Mucosa of rectum (tissue), 2 donors: Measurements from ENCODE around the gene MRI1.
"Not testable (repeated sequence)": the region's sequence is repeated elsewhere in the genome, so short reads cannot be mapped to it uniquely, and the experiment has no call there.

Experiments
- H3K27ac ChIP-seq, 2 donors: one replicate each; pipeline ENCODE4 v1.7.0; 2013; ENCODE audit warnings: inconsistent platforms in 2 of 2, low read depth in 2 of 2, low read length in 2 of 2
- H3K27me3 ChIP-seq, 2 donors: one replicate each; pipeline ENCODE4 v1.7.0; 2013; ENCODE audit warnings: low read length in 2 of 2; ENCODE audit not compliant: control insufficient read depth in 2 of 2, insufficient read depth in 2 of 2
- H3K36me3 ChIP-seq, 2 donors: one replicate each; pipeline ENCODE4 v1.7.0; 2013; ENCODE audit warnings: low read length in 2 of 2; ENCODE audit not compliant: control insufficient read depth in 2 of 2, insufficient read depth in 2 of 2
- H3K4me1 ChIP-seq, 2 donors: one replicate each; pipeline ENCODE4 v1.7.0; 2013; ENCODE audit warnings: low read length in 2 of 2, mild to moderate bottlenecking in 1 of 2; ENCODE audit not compliant: control insufficient read depth in 2 of 2, insufficient read depth in 2 of 2
- H3K4me3 ChIP-seq, 2 donors: one replicate each; pipeline ENCODE4 v1.7.0; 2013; ENCODE audit warnings: low read length in 2 of 2
- H3K9ac ChIP-seq, 2 donors: one replicate each; pipeline ENCODE4 v1.7.0; 2013; ENCODE audit warnings: low read length in 2 of 2, low read depth in 1 of 2, mild to moderate bottlenecking in 1 of 2
- H3K9me3 ChIP-seq, 2 donors: one replicate each; pipeline ENCODE4 v1.7.0; 2013; ENCODE audit warnings: low read length in 2 of 2; ENCODE audit not compliant: control insufficient read depth in 2 of 2
- donor health status: healthy.
- donor health status: Normal muscosa, but diverticular disease.

The MRI1 gene

DNA sequence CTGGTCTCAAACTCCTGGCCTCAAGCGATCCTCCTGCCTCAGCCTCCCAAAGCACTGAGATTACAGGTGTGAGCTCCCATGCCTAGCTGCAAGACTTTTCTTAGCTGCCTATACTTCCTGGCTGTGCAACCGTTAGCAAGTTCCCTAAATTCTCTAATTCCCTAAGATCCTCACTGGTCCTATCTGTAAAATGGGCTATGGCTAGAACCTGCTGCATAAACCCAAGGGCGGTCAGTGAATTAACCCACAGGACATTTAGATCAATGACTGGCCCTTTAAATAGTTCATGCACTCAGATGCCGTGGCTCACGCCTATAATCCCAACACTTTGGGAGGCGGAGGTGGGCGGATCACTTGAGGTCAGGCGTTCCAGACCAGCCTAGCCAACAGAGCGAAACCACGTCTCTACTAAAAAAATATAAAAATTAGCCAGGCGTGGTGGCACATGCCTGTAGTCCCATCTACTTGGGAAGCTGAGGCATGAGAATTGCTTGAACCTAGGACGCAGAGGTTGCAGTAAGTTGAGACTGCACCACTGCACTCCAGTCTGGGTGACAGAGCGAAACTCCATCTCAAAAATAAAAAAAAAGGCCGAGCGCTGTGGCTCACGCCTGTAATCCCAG lies 5.8 kb downstream of the MRI1 start:
- H3K27me3 ChIP-seq, result no peaks in the 10 kb centered on the region
- no peak overlapping the region for H3K4me3 ChIP-seq
- H3K9me3 ChIP-seq, result no peaks in the 10 kb centered on the region
- H3K27ac ChIP-seq, result no peak overlapping the region
- H3K9ac ChIP-seq, result no peak overlapping the region
- H3K4me1 ChIP-seq, result peaks cover 2 to 6% of the 10 kb centered on the region in 2 donors
- H3K36me3 ChIP-seq, result peaks cover 11 to 16% of the 10 kb centered on the region in 2 donors

DNA sequence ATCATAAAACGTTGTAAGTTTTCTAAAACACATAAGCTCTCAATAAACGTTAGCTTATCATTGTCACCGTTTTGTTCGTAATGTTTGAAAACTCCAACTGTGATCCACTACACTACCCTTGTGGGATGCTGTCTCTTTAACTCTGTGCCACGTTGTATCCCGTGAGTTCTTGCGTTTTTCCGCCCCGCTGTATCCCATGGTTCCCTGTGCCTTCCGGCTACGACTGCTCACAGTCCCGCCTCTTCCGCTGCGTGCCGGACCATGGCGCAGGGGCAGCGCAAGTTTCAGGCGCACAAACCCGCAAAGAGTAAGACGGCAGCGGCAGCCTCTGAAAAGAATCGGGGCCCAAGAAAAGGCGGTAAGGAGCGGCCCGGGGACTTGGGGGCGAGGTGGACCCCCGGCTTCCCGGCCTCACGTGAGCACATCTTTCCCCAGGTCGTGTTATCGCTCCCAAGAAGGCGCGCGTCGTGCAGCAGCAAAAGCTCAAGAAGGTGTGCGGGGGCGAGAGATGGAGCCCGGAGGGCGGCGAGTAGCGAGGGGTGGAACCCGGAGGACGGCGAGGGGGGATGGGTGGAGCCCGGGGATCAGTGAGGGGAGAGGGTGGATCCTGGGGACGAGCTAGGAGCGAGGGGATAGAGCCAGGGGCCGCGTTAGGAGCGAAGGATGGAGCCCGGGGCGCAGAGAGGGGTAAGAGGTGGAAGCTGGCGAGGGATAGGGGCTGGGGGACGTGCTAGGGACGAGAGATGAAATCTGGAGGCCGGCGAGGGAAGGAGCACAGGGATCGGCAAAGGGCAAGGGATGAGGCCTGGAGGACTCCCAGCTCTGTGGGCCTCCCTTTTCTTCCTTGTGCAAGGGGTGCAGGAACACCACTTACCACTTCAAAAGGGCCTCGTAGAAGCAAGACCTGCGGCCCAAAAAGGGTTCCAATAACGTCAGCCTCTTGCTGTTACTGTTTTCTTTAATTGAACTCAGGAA lies 10.2 kb downstream of the MRI1 start, which contains the start of gene C19orf53:
TSS of gene C19orf53 (plus strand) at position 240 of the 975 bp plus-strand sequence. CDS start at position 262, 22 bp downstream.
- H3K9me3 ChIP-seq, result no peaks in the 10 kb centered on the region
- peak within 1 kb of the TSS; percentile 85 to 96 for H3K9ac ChIP-seq
- H3K4me1 ChIP-seq, result peaks cover 8% of the 10 kb centered on the region in 2 donors
- peak within 1 kb of the TSS; percentile 45 to 84 for H3K27ac ChIP-seq
- H3K36me3 ChIP-seq, result peaks cover 23 to 30% of the 10 kb centered on the region in 2 donors
- no peaks in the 10 kb centered on the region for H3K27me3 ChIP-seq
- peak within 1 kb of the TSS; percentile 90 to 92 for H3K4me3 ChIP-seq

GRCh38 chr19:13778398-13778797 lies 14.1 kb downstream of the MRI1 start:
- Histone ChIP-seq H3K4me3 (no peak overlapping the region), H3K9ac (no peak overlapping the region), H3K4me1 (peaks cover 16 to 17% of the 10 kb centered on the region in 2 donors), H3K27me3 (no peaks in the 10 kb centered on the region), H3K36me3 (peaks cover 20 to 24% of the 10 kb centered on the region in 2 donors), H3K9me3 (no peaks in the 10 kb centered on the region), H3K27ac (no peak overlapping the region)

DNA sequence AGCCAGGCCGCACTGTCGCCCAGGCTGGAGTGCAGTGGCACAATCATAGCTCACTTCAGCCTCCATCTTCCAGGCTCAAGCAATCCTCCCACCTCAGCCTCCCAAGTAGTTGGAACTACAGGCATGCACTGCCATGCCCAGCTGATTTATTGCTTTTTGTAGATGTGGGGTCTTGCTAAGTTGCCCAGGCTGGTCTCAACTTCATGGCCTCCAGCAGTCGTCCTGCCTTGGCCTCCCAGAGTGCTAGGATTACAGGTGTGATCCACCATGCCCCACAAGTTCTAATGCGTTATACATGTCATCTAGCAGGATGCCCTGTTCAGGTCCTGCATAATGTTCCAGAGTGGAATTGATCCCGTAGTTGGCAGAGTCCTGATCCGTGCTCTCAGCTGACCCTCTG lies 14.5 kb downstream of the MRI1 start:
- no peaks in the 10 kb centered on the region for H3K27me3 ChIP-seq
- H3K27ac ChIP-seq, result no peak overlapping the region
- H3K4me1 ChIP-seq, result peaks cover 19 to 20% of the 10 kb centered on the region in 2 donors
- peaks cover 20 to 24% of the 10 kb centered on the region in 2 donors for H3K36me3 ChIP-seq
- no peak overlapping the region for H3K4me3 ChIP-seq
- no peak overlapping the region for H3K9ac ChIP-seq
- no peaks in the 10 kb centered on the region for H3K9me3 ChIP-seq

DNA sequence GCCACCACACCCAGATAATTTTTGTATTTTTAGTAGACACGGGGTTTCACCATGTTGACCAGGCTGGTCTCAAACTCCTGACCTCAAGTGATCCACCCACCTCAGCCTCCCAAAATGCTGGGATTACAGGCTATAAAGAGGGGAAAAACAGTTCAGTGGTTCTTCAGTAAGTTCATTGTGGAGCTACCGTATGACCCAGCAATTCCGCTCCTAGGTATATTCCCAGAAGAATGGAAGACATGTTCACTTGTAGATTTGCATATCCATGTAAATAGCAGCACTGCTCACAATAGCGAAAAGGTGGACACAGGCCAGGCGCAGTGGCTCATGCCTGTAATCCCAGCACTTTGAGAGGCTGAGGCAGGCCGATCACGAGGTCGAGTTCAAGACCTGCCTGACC lies 15.5 kb downstream of the MRI1 start:
- Histone ChIP-seq H3K4me1 (peaks cover 19 to 21% of the 10 kb centered on the region in 2 donors), H3K36me3 (peaks cover 20 to 24% of the 10 kb centered on the region in 2 donors)
- H3K9ac ChIP-seq, H3K9me3 ChIP-seq, H3K4me3 ChIP-seq, H3K27ac ChIP-seq, H3K27me3 ChIP-seq: not testable (repeated sequence)

- Histone ChIP-seq H3K27me3 (no peaks in the 10 kb centered on the region), H3K9me3 (no peaks in the 10 kb centered on the region), H3K36me3 (peaks cover 20 to 24% of the 10 kb centered on the region in 2 donors), H3K4me1 (peaks cover 13 to 15% of the 10 kb centered on the region in 2 donors), H3K4me3 (no peak overlapping the region), H3K9ac (no peak overlapping the region), H3K27ac (peak overlapping the region; percentile 31 to 52)
Measured at GRCh38 chr19:13781547-13781946, 17.2 kb downstream of the MRI1 start.

GRCh38 chr19:13782537-13782936 lies 18.2 kb downstream of the MRI1 start:
- Histone ChIP-seq H3K27me3 (no peaks in the 10 kb centered on the region), H3K9ac (no peak overlapping the region), H3K36me3 (peaks cover 19 to 21% of the 10 kb centered on the region in 2 donors), H3K4me1 (peaks cover 13 to 15% of the 10 kb centered on the region in 2 donors), H3K27ac (peak overlapping the region in 1 of 2 donors; percentile 49), H3K9me3 (no peaks in the 10 kb centered on the region), H3K4me3 (no peak overlapping the region)

DNA sequence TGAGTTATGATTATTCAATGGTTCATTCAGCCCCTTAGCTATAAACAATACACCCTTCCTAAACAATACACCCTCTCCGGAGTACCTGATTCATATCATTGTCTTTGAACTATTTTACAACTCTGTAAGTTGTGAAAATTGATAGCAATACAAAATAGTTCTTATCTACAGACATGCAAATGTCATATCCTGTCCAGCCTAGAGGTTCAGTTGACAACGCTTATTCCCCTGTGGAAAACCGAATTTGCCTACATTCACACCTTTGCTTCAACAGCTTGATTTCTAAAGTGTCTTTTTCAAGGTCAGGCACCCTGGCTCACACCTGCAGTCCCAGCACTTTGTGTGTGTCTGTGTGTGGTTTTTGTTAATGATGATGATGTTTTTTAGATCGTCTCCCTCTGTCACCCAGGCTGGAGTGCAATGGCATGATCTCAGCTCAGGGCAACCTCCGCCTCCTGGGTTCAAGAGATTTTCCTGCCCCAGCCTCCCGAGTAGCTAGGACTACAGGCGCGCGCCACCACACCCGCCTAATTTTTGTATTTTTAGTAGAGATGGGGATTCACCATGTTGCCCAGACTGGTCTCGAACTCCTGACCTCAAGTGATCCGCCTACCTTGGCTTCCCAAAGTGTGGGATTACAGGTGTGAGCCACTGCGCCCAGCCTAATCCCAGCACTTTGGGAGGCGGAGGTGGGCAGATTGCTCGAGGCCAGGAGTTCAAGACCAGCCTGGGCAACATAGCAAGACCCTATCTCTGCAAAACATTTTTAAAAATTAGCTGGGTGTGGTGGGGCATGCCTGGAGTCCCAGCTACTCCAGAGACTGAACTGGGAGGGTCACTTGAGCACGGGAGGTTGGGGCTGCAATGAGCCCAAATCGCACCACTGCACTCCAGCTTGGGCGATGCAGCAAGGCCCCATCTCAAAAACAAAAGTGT lies 19.5 kb downstream of the MRI1 start:
- Histone ChIP-seq H3K4me1 (peaks cover 13 to 19% of the 10 kb centered on the region in 2 donors), H3K27me3 (no peaks in the 10 kb centered on the region), H3K27ac (peak overlapping the region in 1 of 2 donors; percentile 20), H3K4me3 (no peak overlapping the region), H3K9me3 (no peaks in the 10 kb centered on the region), H3K9ac (no peak overlapping the region), H3K36me3 (peaks cover 6 to 8% of the 10 kb centered on the region in 2 donors)

- H3K27ac ChIP-seq, result no peak overlapping the region
- H3K36me3 ChIP-seq, result no peaks in the 10 kb centered on the region
- peak overlapping the region; percentile 23 to 41 for H3K9ac ChIP-seq
- peaks cover 13 to 19% of the 10 kb centered on the region in 2 donors for H3K4me1 ChIP-seq
- H3K9me3 ChIP-seq, result no peaks in the 10 kb centered on the region
- peak overlapping the region; percentile 6 to 48 for H3K4me3 ChIP-seq
- H3K27me3 ChIP-seq, result no peaks in the 10 kb centered on the region
Measured at GRCh38 chr19:13784731-13785452, 20.6 kb downstream of the MRI1 start.
